IMR-90 (cell line): Measurements from ENCODE around the gene KRTAP12-3. TPM values are rescaled to one million over a fixed set of nuclear protein-coding genes. Genes with fewer than 3 reads are reported as not detected.

Source experiments
- ATAC-seq: fragments of 200-7000 bp; cut with Tn5 transposase; 2 replicates; pipeline ENCODE4 v1.9.1; 2020; ENCODE audit warnings: low read depth, mild to moderate bottlenecking, moderate library complexity
- BruUV-seq: library from RNA; stranded (reverse); fragments of 400-500 nt; replicated peaks from 2 replicates; lab custom pipeline; 2021; lab: Mats Ljungman, UMichigan
- CTCF ChIA-PET: fragments of 300-600 bp; formaldehyde crosslinking; extraction: SDS; loops from one replicate; lab custom pipeline; 2021; ENCODE audit warnings: antibody characterized with exemption; lab: Yijun Ruan, JAX
- POLR2A ChIA-PET: fragments of 300-600 bp; sonication (Branson Sonifier 250); formaldehyde crosslinking; loops from one replicate; lab custom pipeline; 2022; ENCODE audit warnings: antibody characterized with exemption; ENCODE audit not compliant: unreplicated experiment; lab: Charles Lee
- DNase-seq: peaks from one replicate; pipeline ENCODE4 v3.0.0; 2013
- H2AFZ ChIP-seq: replicated peaks from 2 replicates; pipeline ENCODE3; 2013; ENCODE audit warnings: low read length, mild to moderate bottlenecking; ENCODE audit not compliant: poor library complexity
- H2AK5ac ChIP-seq: 2 replicates; pipeline ENCODE4 v1.6.1; 2013; ENCODE audit warnings: low read depth, low read length, inconsistent platforms
- H2AK9ac ChIP-seq: replicated peaks from 2 replicates; pipeline ENCODE3; 2013; ENCODE audit warnings: mild to moderate bottlenecking, low read depth, low read length, moderate library complexity; ENCODE audit not compliant: poor library complexity
- H2BK120ac ChIP-seq: 2 replicates; pipeline ENCODE4 v1.6.1; 2013; ENCODE audit warnings: low read depth, low read length, inconsistent platforms
- H2BK15ac ChIP-seq: 3 replicates; pipeline ENCODE4 v1.6.1; 2013; ENCODE audit warnings: low read depth, low read length, inconsistent platforms
- H2BK20ac ChIP-seq: 2 replicates; pipeline ENCODE4 v1.6.1; 2013; ENCODE audit warnings: low read depth, mild to moderate bottlenecking, inconsistent platforms, low read length, moderate library complexity
- H2BK5ac ChIP-seq: 2 replicates; pipeline ENCODE4 v1.6.1; 2013; ENCODE audit warnings: mild to moderate bottlenecking, low read depth, low read length, inconsistent platforms; ENCODE audit not compliant: poor library complexity, severe bottlenecking
- H3K14ac ChIP-seq: replicated peaks from 2 replicates; pipeline ENCODE4 v1.6.1; 2013; ENCODE audit warnings: low read depth, low read length, inconsistent platforms
- H3K18ac ChIP-seq: 2 replicates; pipeline ENCODE4 v1.6.1; 2013; ENCODE audit warnings: low read depth, low read length, control low read depth
- H3K23ac ChIP-seq: 2 replicates; pipeline ENCODE4 v1.6.1; 2013; ENCODE audit warnings: low read depth, low read length, inconsistent platforms
- H3K27ac ChIP-seq: 2 replicates; pipeline ENCODE4 v1.5.1; 2013; ENCODE audit warnings: mild to moderate bottlenecking, control low read depth, low read length; ENCODE audit not compliant: insufficient read depth
- H3K27me3 ChIP-seq: 2 replicates; pipeline ENCODE4 v1.6.1; 2013; ENCODE audit warnings: low read length; ENCODE audit not compliant: control insufficient read depth, insufficient read depth
- H3K36me3 ChIP-seq: 2 replicates; pipeline ENCODE4 v1.6.1; 2013; ENCODE audit warnings: low read length, mixed read lengths; ENCODE audit not compliant: control insufficient read depth, insufficient read depth
- H3K4ac ChIP-seq: 2 replicates; pipeline ENCODE4 v1.6.1; 2013; ENCODE audit warnings: low read depth, low read length, inconsistent platforms
- H3K4me1 ChIP-seq: 2 replicates; pipeline ENCODE4 v1.6.1; 2013; ENCODE audit warnings: low read length, mixed read lengths; ENCODE audit not compliant: control insufficient read depth, insufficient read depth
- H3K4me2 ChIP-seq: 2 replicates; pipeline ENCODE4 v1.6.1; 2013; ENCODE audit warnings: low read depth, mild to moderate bottlenecking, control low read depth, low read length, moderate library complexity
- H3K4me3 ChIP-seq: 2 replicates; pipeline ENCODE4 v1.5.1; 2013; ENCODE audit warnings: low read depth, mild to moderate bottlenecking, control low read depth, low read length, moderate library complexity; ENCODE audit not compliant: insufficient read depth
- H3K56ac ChIP-seq: 2 replicates; pipeline ENCODE4 v1.6.1; 2013; ENCODE audit warnings: low read length, inconsistent platforms; ENCODE audit not compliant: insufficient read depth; ENCODE audit errors: extremely low read depth
- H3K79me1 ChIP-seq, 2 experiments: 2 replicates each; pipeline ENCODE4 v1.6.1; 2013; ENCODE audit warnings: low read length in 2 of 2, inconsistent platforms in 1 of 2, low read depth in 1 of 2
- H3K9ac ChIP-seq: 2 replicates; pipeline ENCODE4 v1.6.1; 2013; ENCODE audit warnings: low read depth, low read length, control low read depth
- H3K9me1 ChIP-seq: 2 replicates; pipeline ENCODE4 v1.6.1; 2013; ENCODE audit warnings: low read length, inconsistent platforms; ENCODE audit not compliant: insufficient read depth
- H3K9me3 ChIP-seq: 2 replicates; pipeline ENCODE4 v1.6.1; 2013; ENCODE audit warnings: low read length; ENCODE audit not compliant: control insufficient read depth, insufficient read depth
- H4K20me1 ChIP-seq: 2 replicates; pipeline ENCODE4 v1.6.1; 2013; ENCODE audit warnings: low read length, inconsistent platforms; ENCODE audit not compliant: insufficient read depth
- H4K5ac ChIP-seq: 2 replicates; pipeline ENCODE4 v1.6.1; 2013; ENCODE audit warnings: mild to moderate bottlenecking, low read depth, low read length, control low read depth
- H4K8ac ChIP-seq, 2 experiments: 2 replicates each; pipeline ENCODE4 v1.6.1; 2013; ENCODE audit warnings: low read depth in 2 of 2, low read length in 2 of 2, control low read depth in 1 of 2, inconsistent platforms in 1 of 2
- H4K91ac ChIP-seq: 2 replicates; pipeline ENCODE4 v1.6.1; 2013; ENCODE audit warnings: low read depth, low read length, inconsistent platforms; ENCODE audit not compliant: insufficient read depth
- CHD1 ChIP-seq: IDR thresholded peaks from 2 replicates; pipeline ENCODE4 v1.6.1; 2012; ENCODE audit warnings: low read depth, low read length, improper control_type of control experiment
- CTCF ChIP-seq: conservative IDR thresholded peaks from 2 replicates; pipeline ENCODE4 v1.5.1; 2012; ENCODE audit warnings: mild to moderate bottlenecking, low read depth, low read length, improper control_type of control experiment
- FOS ChIP-seq: fragments of 150-350 bp; IDR thresholded peaks from 2 replicates; pipeline ENCODE4 v1.6.1; 2016; ENCODE audit warnings: low read depth, low read length
- NFE2L2 ChIP-seq: fragments of 150-350 bp; IDR thresholded peaks from 2 replicates; pipeline ENCODE4 v1.6.1; 2016; ENCODE audit warnings: low read depth, mild to moderate bottlenecking, low read length
- POLR2A ChIP-seq: IDR thresholded peaks from 2 replicates; pipeline ENCODE4 v1.6.1; 2012; ENCODE audit warnings: mild to moderate bottlenecking, low read depth, low read length
- RCOR1 ChIP-seq: IDR thresholded peaks from 2 replicates; pipeline ENCODE4 v1.6.1; 2012; ENCODE audit warnings: mild to moderate bottlenecking, low read length, improper control_type of control experiment; ENCODE audit not compliant: insufficient replicate concordance
- WGBS, 2 experiments: methylation state at CpG; one replicate each; pipeline versions ENCODE4 v1.1.5 to v1.1.7; 2013; ENCODE audit warnings: missing lambda C conversion rate in 2 of 2; ENCODE audit not compliant: insufficient read length in 1 of 2; ENCODE audit errors: extremely low coverage in 2 of 2; 5-methylcytosine and 5-hydroxymethylcytosine counted together
- dilution Hi-C: fragments of 300-500 bp; cut with HindIII; formaldehyde crosslinking; loops from one replicate; pipeline ENCODE4 v1.14.3; 2018; ENCODE audit warnings: low sequenced_read_pairs; ENCODE audit not compliant: unreplicated experiment
- in situ Hi-C: fragments of 300-500 bp; cut with MboI; formaldehyde crosslinking; loops from 3 replicates; pipeline ENCODE4 v1.14.3; 2019; ENCODE audit warnings: low sequenced_read_pairs, inconsistent platforms, mixed read lengths
- intact Hi-C: fragments of 100-400 bp; cut with micrococcal nuclease; formaldehyde crosslinking; loops from 2 replicates; pipeline ENCODE4 v1.10.0; 2022
- polyA plus RNA-seq, 3 experiments: library from polyadenylated mRNA; depleted of rRNA; stranded (reverse); fragments of >200 nt; gene quantifications; 2 replicates each; pipeline ENCODE4 v1.2.3, GENCODE V29; 2012; ENCODE audit warnings: low replicate concordance in 1 of 3
- total RNA-seq: library from RNA; depleted of rRNA; stranded (reverse); fragments of >200 nt; gene quantifications from 2 replicates; pipeline ENCODE4 v1.2.3, GENCODE V29; 2012
- TF ChIP-seq, protein P1 (sequence below): fragments of 150-350 bp; IDR thresholded peaks from 2 replicates; pipeline ENCODE4 v1.6.1; 2017; ENCODE audit warnings: mild to moderate bottlenecking, antibody characterized with exemption, low read length, low read depth

The KRTAP12-3 gene
- total and polyA plus RNA-seq, 2 of the 4 experiments (the other 2 are of a cell fraction): not detected

GRCh38 chr21:44614161-44614631 lies 43.5 kb upstream of the KRTAP12-3 start:
- no TSS peak for BruUV-seq
- ATAC-seq (no peak), DNase-seq (no peak)
- no peak overlapping the region for H3K4me3 ChIP-seq
- no peaks in the 10 kb centered on the region for H3K79me1 ChIP-seq
- no peak overlapping the region for H3K18ac ChIP-seq
- CTCF ChIA-PET: no interaction called here
- no peak overlapping the region for H2BK20ac ChIP-seq
- H3K9me1 ChIP-seq: no peaks in the 10 kb centered on the region
- H3K9ac ChIP-seq: no peak overlapping the region
- no peaks in the 10 kb centered on the region for H3K4me1 ChIP-seq
- H3K27me3 ChIP-seq: peaks cover 3% of the 10 kb centered on the region; the same call in 1 of the 2 replicates
- intact Hi-C loops (no loop called here), in situ Hi-C loops (no loop called here), dilution Hi-C loops (no loop called here)
- no peak overlapping the region for H4K8ac ChIP-seq
- H4K91ac ChIP-seq: no peak overlapping the region
- POLR2A ChIA-PET: no interaction called here
- H3K9me3 ChIP-seq: peaks cover 13% of the 10 kb centered on the region
- 28% methylated on average over 4 of the region's 20 CpGs; no CpG with 5 or more reads in 1 of the 2 experiments for WGBS, 2 experiments
- no peak overlapping the region for H2AK5ac ChIP-seq
- no peak overlapping the region for H3K4me2 ChIP-seq
- H2AFZ ChIP-seq: no peak overlapping the region
- no peak overlapping the region for H3K56ac ChIP-seq
- no peak overlapping the region for H3K27ac ChIP-seq
- H3K36me3 ChIP-seq: no peaks in the 10 kb centered on the region
- H2AK9ac ChIP-seq: no peak overlapping the region
- H4K5ac ChIP-seq: no peak overlapping the region
- no peak overlapping the region for H2BK5ac ChIP-seq
- no peak overlapping the region for H3K23ac ChIP-seq
- no peak for TF ChIP-seq CTCF
- no peak for TF ChIP-seq NFE2L2
- TF ChIP-seq POLR2A: no peak
- no peak for TF ChIP-seq FOS
- TF ChIP-seq CHD1: no peak
- TF ChIP-seq, protein P1, sequence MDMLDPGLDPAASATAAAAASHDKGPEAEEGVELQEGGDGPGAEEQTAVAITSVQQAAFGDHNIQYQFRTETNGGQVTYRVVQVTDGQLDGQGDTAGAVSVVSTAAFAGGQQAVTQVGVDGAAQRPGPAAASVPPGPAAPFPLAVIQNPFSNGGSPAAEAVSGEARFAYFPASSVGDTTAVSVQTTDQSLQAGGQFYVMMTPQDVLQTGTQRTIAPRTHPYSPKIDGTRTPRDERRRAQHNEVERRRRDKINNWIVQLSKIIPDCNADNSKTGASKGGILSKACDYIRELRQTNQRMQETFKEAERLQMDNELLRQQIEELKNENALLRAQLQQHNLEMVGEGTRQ: no peak
- TF ChIP-seq RCOR1: no peak
- H4K20me1 ChIP-seq: no peaks in the 10 kb centered on the region
- no peak overlapping the region for H3K14ac ChIP-seq
- H2BK15ac ChIP-seq: no peak overlapping the region
- no peak overlapping the region for H2BK120ac ChIP-seq
- H3K4ac ChIP-seq: no peak overlapping the region
